NCI-H2107 (cell line): ENCODE measurements around the gene PANX3.
A peak's percentile ranks its signal among the peaks of the same experiment; 100 is the strongest.

ENCODE experiments used
- DNase-seq: peaks from one replicate; lab custom pipeline; 2025; lab: John Stamatoyannopoulos, UW

PANX3 gene

DNA sequence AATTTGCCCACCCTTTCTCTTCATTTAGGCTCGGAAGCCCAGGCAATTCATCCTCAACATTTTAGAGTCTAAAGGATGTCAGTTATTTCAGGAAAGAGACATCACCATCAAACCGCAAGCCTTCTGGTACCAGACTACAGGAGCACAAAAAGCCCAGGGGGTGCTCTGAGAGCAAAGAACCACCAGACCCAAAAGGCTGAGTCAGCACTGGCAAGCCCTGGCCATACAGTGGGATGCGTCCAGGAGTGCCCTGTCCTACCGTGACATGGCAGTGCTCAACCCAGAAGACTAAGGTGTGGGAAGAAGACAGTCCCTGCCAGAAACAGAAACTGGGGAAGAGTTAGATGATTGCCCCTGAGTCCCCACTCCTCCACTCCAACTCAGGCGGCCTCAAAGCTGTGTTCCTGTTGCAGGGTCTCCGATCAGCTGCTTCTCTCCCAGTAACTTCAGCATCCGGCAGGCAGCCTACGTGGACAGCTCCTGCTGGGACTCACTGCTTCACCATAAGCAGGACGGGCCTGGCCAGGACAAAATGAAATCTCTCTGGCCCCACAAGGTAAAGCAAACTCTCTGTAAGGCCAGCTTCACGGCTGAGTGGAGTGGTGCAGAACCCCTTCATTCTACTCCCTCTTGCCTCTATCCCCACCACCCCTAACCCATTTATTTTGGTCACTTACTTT, 1.5 kb downstream of the PANX3 start:
- no peak for DNase-seq

DNA sequence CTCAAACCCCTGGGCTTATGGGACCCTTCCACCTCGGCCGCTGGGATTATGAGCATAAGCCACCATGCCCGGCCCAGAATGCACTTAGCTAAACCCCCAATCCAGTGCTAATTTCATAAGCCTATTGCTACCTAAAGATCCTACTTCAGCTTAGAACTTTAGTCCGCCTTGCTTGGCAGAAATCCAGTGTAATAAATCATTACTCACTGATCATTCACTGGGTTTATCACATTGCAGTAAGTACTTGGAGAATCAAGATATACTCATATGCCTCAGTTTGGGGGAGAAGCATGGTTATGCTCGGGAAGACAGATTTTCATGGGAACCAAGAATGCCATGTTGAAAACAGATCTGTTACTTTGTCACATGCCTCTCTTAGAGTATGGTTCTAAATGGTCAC, 7.6 kb downstream of the PANX3 start:
- no peak for DNase-seq

- DNase-seq, result peak; percentile 9
These were observed 11.6 kb downstream of the PANX3 start, which contains the start of gene TBRG1 for GRCh38 chr11:124622531-124623451. TBRG1 (plus strand) TSS chr11:124622864; CDS start chr11:124623084, 220 bp downstream.

- no peak for DNase-seq
These were observed 12.8 kb downstream of the PANX3 start for GRCh38 chr11:124623861-124624525.

DNA sequence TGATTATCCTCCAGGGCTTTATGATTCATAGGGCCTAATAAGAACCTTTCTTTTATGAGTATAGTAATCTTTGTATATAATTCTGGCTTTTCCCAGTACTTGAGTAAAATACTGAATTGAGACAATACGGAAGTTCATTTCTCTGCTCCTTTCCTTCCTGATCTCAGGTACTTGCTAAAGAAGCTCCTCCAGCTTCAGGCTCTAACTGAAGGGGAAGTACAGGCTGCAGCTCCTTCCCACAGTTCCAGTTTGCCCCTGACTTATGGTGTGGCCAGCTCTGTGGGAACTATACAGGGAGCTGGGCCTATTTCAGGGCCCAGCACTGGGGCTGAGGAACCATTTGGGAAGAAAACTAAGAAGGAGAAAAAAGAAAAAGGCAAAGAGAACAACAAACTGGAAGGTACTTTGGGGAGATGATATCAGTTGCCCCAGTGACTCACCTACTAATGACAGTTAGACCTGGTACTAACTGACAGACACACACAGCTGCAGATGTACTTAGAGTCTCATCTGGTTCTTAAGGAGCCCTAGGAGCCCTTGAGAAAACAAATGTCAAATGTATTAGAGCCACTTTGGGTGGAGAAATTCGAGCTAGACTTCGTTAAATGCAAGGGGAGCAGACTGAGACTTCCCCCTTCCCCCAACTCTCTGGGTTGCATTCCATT, 14.4 kb downstream of the PANX3 start:
- no peak for DNase-seq

- no peak for DNase-seq
These were observed 16.3 kb downstream of the PANX3 start for GRCh38 chr11:124627546-124627945.

DNA sequence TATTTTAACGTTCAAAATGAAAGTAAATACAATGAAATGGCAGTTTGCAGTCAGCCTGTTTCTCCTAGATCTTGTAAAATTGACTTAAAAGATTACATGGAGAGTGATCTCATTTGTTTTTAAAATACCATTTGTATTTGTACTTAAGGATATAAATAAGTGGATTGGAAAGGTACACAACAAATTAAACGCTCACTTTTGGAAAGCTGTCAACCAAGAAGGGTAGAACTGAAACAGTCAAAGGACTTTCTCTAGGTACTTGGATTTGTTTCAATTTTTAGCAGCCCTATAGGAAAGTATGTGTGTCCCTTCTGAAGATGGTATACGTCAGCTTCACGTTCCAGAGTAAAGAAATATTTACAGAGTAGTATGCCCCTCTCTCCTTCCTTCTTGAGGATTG, 18.7 kb downstream of the PANX3 start:
- no peak for DNase-seq

- DNase-seq, result no peak
These were observed 22.1 kb downstream of the PANX3 start for GRCh38 chr11:124633355-124633754.

GRCh38 chr11:124635932-124636331, 24.7 kb downstream of the PANX3 start:
- no peak for DNase-seq

- DNase-seq, result no peak
These were observed 27.3 kb downstream of the PANX3 start for GRCh38 chr11:124638500-124638899.

- no peak for DNase-seq
These were observed 28.0 kb downstream of the PANX3 start for GRCh38 chr11:124639186-124639585.

GRCh38 chr11:124640666-124641065, 29.4 kb downstream of the PANX3 start:
- no peak for DNase-seq

- DNase-seq, result no peak
These were observed 31.4 kb downstream of the PANX3 start for GRCh38 chr11:124642628-124643027.

GRCh38 chr11:124643042-124643604, 31.9 kb downstream of the PANX3 start:
- no peak for DNase-seq

- no peak for DNase-seq
These were observed 32.6 kb downstream of the PANX3 start for GRCh38 chr11:124643605-124644425.

DNA sequence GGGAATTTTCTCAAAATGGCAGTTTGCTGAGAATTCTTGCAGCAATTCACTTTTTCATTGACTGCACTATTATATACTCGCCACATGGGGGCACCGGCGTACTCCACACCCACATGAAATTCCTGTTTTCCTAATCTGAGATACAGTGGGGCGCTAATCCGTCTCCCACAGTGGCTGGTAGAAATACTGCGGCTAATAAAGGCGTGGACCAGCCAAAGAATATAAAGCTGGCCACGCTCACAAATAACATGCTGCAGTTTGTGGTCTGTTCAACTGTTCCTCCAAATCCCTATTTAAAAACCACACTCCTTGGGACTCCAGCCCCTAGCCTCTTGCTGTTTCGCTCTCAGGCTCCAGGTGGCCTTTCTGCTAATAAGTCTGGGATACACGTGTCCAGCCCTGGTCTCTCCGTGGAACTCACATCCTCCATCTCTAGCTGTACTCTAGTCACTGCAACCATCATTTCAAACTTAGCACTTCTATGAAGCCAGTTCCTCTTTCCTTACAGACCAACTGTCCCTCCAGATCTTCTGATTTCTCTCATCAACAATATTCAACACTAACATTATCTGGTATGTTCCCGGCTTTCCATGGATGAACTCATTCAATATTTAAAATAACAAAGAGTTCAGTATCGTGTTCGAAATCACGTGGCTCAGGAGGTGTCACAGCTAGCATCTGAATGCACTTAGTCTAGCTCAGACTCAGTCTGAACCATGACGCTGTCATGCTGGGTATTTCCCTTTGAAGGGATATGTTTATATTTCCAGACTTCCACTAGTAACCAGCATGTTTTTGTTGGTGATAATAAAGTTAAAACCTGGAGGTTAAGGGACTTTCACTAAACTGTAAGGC, 33.4 kb downstream of the PANX3 start:
- no peak for DNase-seq

DNA sequence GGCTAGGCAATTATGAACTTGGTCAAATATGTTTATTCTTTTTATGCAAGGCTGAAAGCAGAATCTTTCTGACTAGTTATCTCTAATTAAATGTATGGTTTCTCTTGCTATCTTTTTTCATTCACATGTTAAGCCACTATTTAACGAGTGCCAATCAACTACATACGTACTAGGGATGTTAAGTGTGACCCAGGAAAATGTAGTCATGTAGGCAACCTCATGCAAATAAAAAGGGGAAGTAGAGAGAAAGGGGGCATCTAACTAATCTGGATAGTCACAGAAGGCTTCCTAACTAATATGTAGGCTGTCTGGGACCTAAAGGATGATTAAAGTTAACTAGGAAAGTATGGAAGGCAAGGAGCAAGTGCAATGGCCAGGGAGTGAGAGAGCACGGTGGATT, 34.9 kb downstream of the PANX3 start:
- no peak for DNase-seq

- no peak for DNase-seq
These were observed 37.4 kb downstream of the PANX3 start for GRCh38 chr11:124648610-124649009.

DNA sequence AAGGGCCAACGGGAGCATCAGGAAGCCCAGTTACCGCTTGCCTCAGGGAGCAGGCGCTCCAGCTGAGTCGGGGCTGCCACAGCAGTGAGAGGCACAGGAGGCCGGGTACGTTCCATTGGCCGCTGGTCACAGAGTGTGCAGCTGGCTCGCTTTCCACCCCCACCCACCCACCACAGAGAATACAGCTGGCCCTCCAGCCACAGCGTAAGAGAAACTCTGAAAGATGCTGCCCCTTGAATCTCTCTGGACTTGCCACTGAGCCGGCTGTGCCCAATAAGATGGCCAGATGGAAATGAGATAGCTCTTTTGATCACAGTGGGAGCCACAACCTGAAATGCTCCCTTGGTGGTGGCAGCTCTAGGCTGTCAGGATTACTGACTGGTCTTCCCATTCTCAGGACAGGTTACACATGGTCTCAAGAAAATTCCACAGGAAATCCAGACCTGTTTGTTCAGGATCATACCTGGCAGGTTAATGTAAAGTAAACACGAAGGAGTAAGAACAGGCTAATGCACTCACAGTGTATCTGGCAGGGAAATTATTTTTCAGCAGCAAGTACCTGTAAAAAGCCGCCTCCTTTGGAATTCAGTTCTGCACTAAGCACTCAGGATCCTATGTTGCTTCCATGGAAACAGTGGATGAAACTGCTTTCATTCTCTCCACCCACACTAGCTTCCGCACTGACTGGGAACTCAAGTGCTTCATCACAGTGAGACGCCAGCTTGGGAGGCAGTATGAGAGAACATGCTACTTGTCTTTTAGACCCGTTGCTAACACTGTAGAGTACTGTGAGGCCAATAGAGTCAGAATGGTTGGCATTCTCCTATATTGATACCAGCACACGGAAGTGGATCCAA, 45.8 kb downstream of the PANX3 start:
- no peak for DNase-seq
